MM.1S (cell line): ENCODE data around the gene CHRM3.

Experiments
- DNase-seq: peaks from one replicate; pipeline ENCODE4 v3.0.0-alpha.2; 2015
- H2AFZ ChIP-seq: fragments of 300-600 bp; sonication (generic); 2 replicates; pipeline ENCODE4 v1.6.0; 2016; ENCODE audit warnings: antibody characterized with exemption, low read length
- H3F3A ChIP-seq: fragments of 300-600 bp; sonication (generic); 2 replicates; pipeline ENCODE4 v1.6.1; 2016; ENCODE audit warnings: mild to moderate bottlenecking, antibody characterized with exemption, low read length, moderate library complexity, mixed read lengths; ENCODE audit not compliant: insufficient read depth
- H3K27ac ChIP-seq: fragments of 300-600 bp; sonication (generic); 2 replicates; pipeline ENCODE4 v1.5.1; 2016; ENCODE audit warnings: mild to moderate bottlenecking, low read length
- H3K27me3 ChIP-seq: fragments of 300-600 bp; sonication (generic); replicated peaks from 2 replicates; pipeline ENCODE4 v1.6.0; 2016; ENCODE audit warnings: low read length; ENCODE audit not compliant: insufficient read depth
- H3K36me3 ChIP-seq: fragments of 300-600 bp; sonication (generic); replicated peaks from 2 replicates; pipeline ENCODE4 v1.6.1; 2016; ENCODE audit warnings: mild to moderate bottlenecking, low read length, mixed read lengths; ENCODE audit not compliant: insufficient read depth
- H3K4me1 ChIP-seq: fragments of 300-600 bp; sonication (generic); 2 replicates; pipeline ENCODE4 v1.6.1; 2016; ENCODE audit warnings: low read length, mixed read lengths
- H3K4me2 ChIP-seq: fragments of 300-600 bp; sonication (generic); 2 replicates; pipeline ENCODE4 v1.6.0; 2016; ENCODE audit warnings: low read depth, low read length
- H3K4me3 ChIP-seq: fragments of 300-600 bp; sonication (generic); 2 replicates; pipeline ENCODE4 v1.5.1; 2016; ENCODE audit warnings: low read length, mixed read lengths
- H3K79me2 ChIP-seq: fragments of 300-600 bp; sonication (generic); 2 replicates; pipeline ENCODE4 v1.6.1; 2016; ENCODE audit warnings: mixed run types, low read length, mixed read lengths
- H3K9ac ChIP-seq: fragments of 300-600 bp; sonication (generic); 2 replicates; pipeline ENCODE4 v1.6.1; 2016; ENCODE audit warnings: low read length, mixed read lengths
- H3K9me2 ChIP-seq: fragments of 300-600 bp; sonication (generic); replicated peaks from 2 replicates; pipeline ENCODE4 v1.6.1; 2016; ENCODE audit warnings: mild to moderate bottlenecking, low read length, mixed read lengths; ENCODE audit not compliant: insufficient read depth
- H3K9me3 ChIP-seq: fragments of 300-600 bp; sonication (generic); replicated peaks from 2 replicates; pipeline ENCODE4 v1.6.1; 2016; ENCODE audit warnings: mild to moderate bottlenecking, low read length, mixed read lengths; ENCODE audit not compliant: insufficient read depth
- H4K20me1 ChIP-seq: fragments of 300-600 bp; sonication (generic); 2 replicates; pipeline ENCODE4 v1.6.1; 2016; ENCODE audit warnings: mild to moderate bottlenecking, low read length, moderate library complexity, mixed read lengths; ENCODE audit not compliant: insufficient read depth
- CTCF ChIP-seq: fragments of 300-600 bp; sonication (generic); IDR thresholded peaks from 2 replicates; pipeline ENCODE4 v1.5.1; 2016; ENCODE audit warnings: antibody characterized with exemption, low read length, mixed read lengths
- EZH2 ChIP-seq: fragments of 300-600 bp; sonication (generic); optimal IDR thresholded peaks from 2 replicates; pipeline ENCODE3; 2017; ENCODE audit warnings: low read depth, mild to moderate bottlenecking, antibody characterized with exemption, low read length, mixed read lengths
- EZH2phosphoT487 ChIP-seq: fragments of 300-600 bp; sonication (generic); IDR thresholded peaks from 2 replicates; pipeline ENCODE4 v1.6.1; 2018; ENCODE audit warnings: antibody characterized with exemption, low read length

Gene CHRM3

GRCh38 chr1:239388578-239388977 lies 2.2 kb downstream of the CHRM3 start:
- H3K4me1 ChIP-seq = peaks cover 11% of the 10 kb centered on the region
- no peak for TF ChIP-seq EZH2
- TF ChIP-seq EZH2phosphoT487 = no peak
- TF ChIP-seq CTCF = no peak
- H3K79me2 ChIP-seq = peaks cover 9% of the 10 kb centered on the region; the same call in 1 of the 2 replicates
- H4K20me1 ChIP-seq = no peaks in the 10 kb centered on the region
- H3F3A ChIP-seq = no peaks in the 10 kb centered on the region; the same call in none of the 2 replicates
- no peaks in the 10 kb centered on the region for H3K9me2 ChIP-seq
- H3K36me3 ChIP-seq = no peaks in the 10 kb centered on the region
- no peak overlapping the region for H3K27ac ChIP-seq
- H3K9ac ChIP-seq = no peak overlapping the region
- H3K9me3 ChIP-seq = no peaks in the 10 kb centered on the region
- no peak overlapping the region for H3K4me2 ChIP-seq
- no peaks in the 10 kb centered on the region for H3K27me3 ChIP-seq
- DNase-seq = no peak
- no peak overlapping the region for H3K4me3 ChIP-seq
- no peak overlapping the region for H2AFZ ChIP-seq

DNA sequence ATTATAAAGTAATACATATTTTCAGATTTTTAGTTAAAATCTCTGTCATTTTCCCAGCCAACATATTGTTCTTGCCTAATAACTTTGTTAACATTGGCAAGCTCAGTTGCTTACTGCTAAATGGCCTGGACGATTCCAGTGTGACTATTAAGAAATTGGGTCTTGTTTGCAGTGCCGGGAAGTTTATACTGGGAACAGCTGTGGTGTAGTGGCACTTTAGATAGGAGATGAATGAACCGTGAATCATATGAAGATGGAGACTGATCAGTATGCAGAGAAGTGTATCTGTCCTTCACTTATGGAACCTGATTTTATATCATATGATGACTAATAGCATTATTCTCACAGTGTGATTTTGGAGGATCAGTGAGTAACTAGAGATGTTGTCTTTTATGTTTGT lies 3.3 kb downstream of the CHRM3 start:
- Histone ChIP-seq H3K4me2 (no peak overlapping the region), H3K27ac (no peak overlapping the region), H2AFZ (no peak overlapping the region), H3K9me2 (no peaks in the 10 kb centered on the region), H3K36me3 (no peaks in the 10 kb centered on the region), H3K9me3 (no peaks in the 10 kb centered on the region), H3K4me1 (peaks cover under 1% of the 10 kb centered on the region; the same call in 1 of the 2 replicates), H3K79me2 (peaks cover 9% of the 10 kb centered on the region; the same call in 1 of the 2 replicates), H3K27me3 (no peaks in the 10 kb centered on the region), H4K20me1 (no peaks in the 10 kb centered on the region), H3K9ac (no peak overlapping the region), H3K4me3 (no peak overlapping the region), H3F3A (no peaks in the 10 kb centered on the region; the same call in 1 of the 2 replicates)
- DNase-seq = no peak
- TF ChIP-seq EZH2 = no peak
- TF ChIP-seq CTCF = no peak
- no peak for TF ChIP-seq EZH2phosphoT487

- Histone ChIP-seq H3K79me2 (peaks cover 9% of the 10 kb centered on the region; the same call in 1 of the 2 replicates), H3K9me3 (no peaks in the 10 kb centered on the region)
Measured at GRCh38 chr1:239392271-239392670, 5.9 kb downstream of the CHRM3 start.

GRCh38 chr1:239394107-239394506 lies 7.7 kb downstream of the CHRM3 start:
- TF ChIP-seq EZH2phosphoT487 = no peak
- no peak for TF ChIP-seq EZH2
- no peak for TF ChIP-seq CTCF

More at GRCh38 chr1:239392271-239392670, 5.9 kb downstream of the CHRM3 start:
- no peak overlapping the region for H3K4me2 ChIP-seq
- H3K4me1 ChIP-seq = no peaks in the 10 kb centered on the region
- no peak overlapping the region for H3K27ac ChIP-seq
- no peak overlapping the region for H3K9ac ChIP-seq
- no peaks in the 10 kb centered on the region for H3K27me3 ChIP-seq
- no peaks in the 10 kb centered on the region for H3K9me2 ChIP-seq
- H3K36me3 ChIP-seq = no peaks in the 10 kb centered on the region
- no peak overlapping the region for H3K4me3 ChIP-seq
- H4K20me1 ChIP-seq = no peaks in the 10 kb centered on the region
- TF ChIP-seq EZH2 = no peak
- TF ChIP-seq EZH2phosphoT487 = no peak
- H3F3A ChIP-seq = no peaks in the 10 kb centered on the region
- DNase-seq = no peak
- no peak overlapping the region for H2AFZ ChIP-seq

More at GRCh38 chr1:239394107-239394506, 7.7 kb downstream of the CHRM3 start:
- H3K79me2 ChIP-seq = no peaks in the 10 kb centered on the region
- H3K9me2 ChIP-seq = no peaks in the 10 kb centered on the region
- no peaks in the 10 kb centered on the region for H4K20me1 ChIP-seq
- H3K9ac ChIP-seq = no peak overlapping the region
- no peak for DNase-seq
- H3K4me1 ChIP-seq = no peaks in the 10 kb centered on the region
- H3K9me3 ChIP-seq = no peaks in the 10 kb centered on the region
- no peaks in the 10 kb centered on the region for H3F3A ChIP-seq
- no peaks in the 10 kb centered on the region for H3K36me3 ChIP-seq
- H3K27me3 ChIP-seq = no peaks in the 10 kb centered on the region
- no peak overlapping the region for H3K27ac ChIP-seq
- H2AFZ ChIP-seq = no peak overlapping the region
- H3K4me2 ChIP-seq = no peak overlapping the region
- H3K4me3 ChIP-seq = no peak overlapping the region
